Measurements from ENCODE around the gene HOXA11. TPM values are rescaled to one million over a fixed set of nuclear protein-coding genes. Genes with fewer than 3 reads are reported as not detected.

The HOXA11 gene
- total RNA-seq, 1 experiment from 2014 or later: not detected

- H2AFZ ChIP-seq (ENCODE audit: low read length): no peak overlapping the region
- DNase-seq: peak; percentile 87
- H3K9ac ChIP-seq (ENCODE audit: extremely low read depth, insufficient read length, low read length): no peak overlapping the region
- H4K5ac ChIP-seq (ENCODE audit: insufficient read length, low read depth, low read length): no peak overlapping the region
- H3K56ac ChIP-seq (ENCODE audit: insufficient read length, low read depth, low read length): no peak overlapping the region
- H3K23ac ChIP-seq (ENCODE audit: insufficient read length, low read depth, low read length): no peak overlapping the region
- no peak overlapping the region for H2BK12ac ChIP-seq (ENCODE audit: insufficient read length, low read depth, low read length)
- TF ChIP-seq, protein P1, sequence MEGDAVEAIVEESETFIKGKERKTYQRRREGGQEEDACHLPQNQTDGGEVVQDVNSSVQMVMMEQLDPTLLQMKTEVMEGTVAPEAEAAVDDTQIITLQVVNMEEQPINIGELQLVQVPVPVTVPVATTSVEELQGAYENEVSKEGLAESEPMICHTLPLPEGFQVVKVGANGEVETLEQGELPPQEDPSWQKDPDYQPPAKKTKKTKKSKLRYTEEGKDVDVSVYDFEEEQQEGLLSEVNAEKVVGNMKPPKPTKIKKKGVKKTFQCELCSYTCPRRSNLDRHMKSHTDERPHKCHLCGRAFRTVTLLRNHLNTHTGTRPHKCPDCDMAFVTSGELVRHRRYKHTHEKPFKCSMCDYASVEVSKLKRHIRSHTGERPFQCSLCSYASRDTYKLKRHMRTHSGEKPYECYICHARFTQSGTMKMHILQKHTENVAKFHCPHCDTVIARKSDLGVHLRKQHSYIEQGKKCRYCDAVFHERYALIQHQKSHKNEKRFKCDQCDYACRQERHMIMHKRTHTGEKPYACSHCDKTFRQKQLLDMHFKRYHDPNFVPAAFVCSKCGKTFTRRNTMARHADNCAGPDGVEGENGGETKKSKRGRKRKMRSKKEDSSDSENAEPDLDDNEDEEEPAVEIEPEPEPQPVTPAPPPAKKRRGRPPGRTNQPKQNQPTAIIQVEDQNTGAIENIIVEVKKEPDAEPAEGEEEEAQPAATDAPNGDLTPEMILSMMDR (conservative IDR thresholded peaks at IDR 0.05): peak; percentile 98
- no peak overlapping the region for H2BK20ac ChIP-seq (ENCODE audit: low read depth, low read length, poor library complexity, severe bottlenecking)
- H4K20me1 ChIP-seq (ENCODE audit: control insufficient read depth, insufficient read depth, insufficient read length): no peaks in the 10 kb centered on the region
- H2AK5ac ChIP-seq (ENCODE audit: insufficient read length, low read length): no peak overlapping the region
- H4K8ac ChIP-seq (replicated peaks; ENCODE audit: insufficient read length, low read depth, low read length): no peak overlapping the region
- H3K4ac ChIP-seq (ENCODE audit: low read depth, low read length): no peak overlapping the region
- Mint-ChIP-seq H3K9me3 (peaks cover 13% of the 10 kb centered on the region in 2 experiments), H3K27ac (no peak overlapping the region), H3K27me3 (ENCODE audit: low read depth) (peaks cover 98% of the 10 kb centered on the region), H3K4me3 (peak overlapping the region; percentile 37 to 60; a peak in 3 of 5 replicates), H3K4me1 (peaks cover 3 to 14% of the 10 kb centered on the region in 2 experiments), H3K36me3 (ENCODE audit: insufficient read depth in 1 of 3, low read depth in 3 of 3) (peaks cover 0 to 2% (median 0%) of the 10 kb centered on the region in 3 experiments; a peak in 2 of 7 replicates)
- no peak overlapping the region for H2BK15ac ChIP-seq (ENCODE audit: low read depth, low read length)
- no peaks in the 10 kb centered on the region for H3K4me1 ChIP-seq (ENCODE audit: insufficient read depth, low read length)
- no peaks in the 10 kb centered on the region for H3K23me2 ChIP-seq (ENCODE audit: insufficient read length, low read depth, low read length, poor library complexity, severe bottlenecking)
- H3K27ac ChIP-seq (ENCODE audit: insufficient read length, low read depth, low read length): no peak overlapping the region
- no peak overlapping the region for H2BK5ac ChIP-seq (ENCODE audit: insufficient read length, low read length)
- H4K91ac ChIP-seq (ENCODE audit: insufficient read length, low read depth, low read length): no peak overlapping the region
- no peak overlapping the region for H3T11ph ChIP-seq (ENCODE audit: low read length)
- peak overlapping the region; percentile 47 for H3K4me2 ChIP-seq (ENCODE audit: insufficient read depth, insufficient read length, low read length)
- H3K18ac ChIP-seq (ENCODE audit: insufficient read length, low read depth, low read length): no peak overlapping the region
- H3K79me2 ChIP-seq (ENCODE audit: insufficient read depth, low read length): no peaks in the 10 kb centered on the region
- H3K14ac ChIP-seq (ENCODE audit: insufficient read depth, low read length): no peak overlapping the region
- peaks cover 97% of the 10 kb centered on the region for H3K27me3 ChIP-seq (ENCODE audit: insufficient read depth, low read length)
- no peaks in the 10 kb centered on the region for H3K79me1 ChIP-seq (ENCODE audit: insufficient read depth, low read depth, low read length, poor library complexity, severe bottlenecking)
- H3K9me3 ChIP-seq (ENCODE audit: control insufficient read depth, low read depth, low read length): no peaks in the 10 kb centered on the region
- H2BK120ac ChIP-seq (ENCODE audit: low read depth, low read length, poor library complexity, severe bottlenecking): no peak overlapping the region
- no CpG with 5 or more reads among the region's 54 CpGs for WGBS (ENCODE audit: extremely low coverage, insufficient read length, low lambda C conversion rate)
Measured at GRCh38 chr7:27160546-27161213, 24.4 kb downstream of the HOXA11 start.

Data from H9 (cell line).